ENCODE measurements around the gene LCAT. TPM values are rescaled to one million over a fixed set of nuclear protein-coding genes. Genes with fewer than 3 reads are reported as not detected.

LCAT gene, protein sequence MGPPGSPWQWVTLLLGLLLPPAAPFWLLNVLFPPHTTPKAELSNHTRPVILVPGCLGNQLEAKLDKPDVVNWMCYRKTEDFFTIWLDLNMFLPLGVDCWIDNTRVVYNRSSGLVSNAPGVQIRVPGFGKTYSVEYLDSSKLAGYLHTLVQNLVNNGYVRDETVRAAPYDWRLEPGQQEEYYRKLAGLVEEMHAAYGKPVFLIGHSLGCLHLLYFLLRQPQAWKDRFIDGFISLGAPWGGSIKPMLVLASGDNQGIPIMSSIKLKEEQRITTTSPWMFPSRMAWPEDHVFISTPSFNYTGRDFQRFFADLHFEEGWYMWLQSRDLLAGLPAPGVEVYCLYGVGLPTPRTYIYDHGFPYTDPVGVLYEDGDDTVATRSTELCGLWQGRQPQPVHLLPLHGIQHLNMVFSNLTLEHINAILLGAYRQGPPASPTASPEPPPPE
- total RNA-seq (10 to 100 TPM in 7 of 9 donors, 1 to 10 TPM in 2; 9.7 to 24.1 (median 18.2) TPM), polyA plus RNA-seq (10 to 100 TPM; 10.9 to 31.7 TPM)
- long read RNA-seq, donor 1, transcript LCAT-204 (5 exons, 1,240 nt): major isoform, 22 of 34 reads
- long read RNA-seq, donor 1, partial matches to known transcripts: 4 of 34 reads
- long read RNA-seq, donor 1, other reads (novel, unspliced or antisense): 4 of 34 reads
- long read RNA-seq, donor 2, transcript LCAT-204 (5 exons, 1,240 nt): major isoform, 7 of 11 reads
- long read RNA-seq, donor 2, partial matches to known transcripts: 0 of 11 reads
- long read RNA-seq, donor 2, other reads (novel, unspliced or antisense): 2 of 11 reads
- long read RNA-seq, donor 3, transcript LCAT-204 (5 exons, 1,240 nt): major isoform, 7 of 11 reads
- long read RNA-seq, donor 3, partial matches to known transcripts: 2 of 11 reads
- long read RNA-seq, donor 3, other reads (novel, unspliced or antisense): 1 of 11 reads

DNA sequence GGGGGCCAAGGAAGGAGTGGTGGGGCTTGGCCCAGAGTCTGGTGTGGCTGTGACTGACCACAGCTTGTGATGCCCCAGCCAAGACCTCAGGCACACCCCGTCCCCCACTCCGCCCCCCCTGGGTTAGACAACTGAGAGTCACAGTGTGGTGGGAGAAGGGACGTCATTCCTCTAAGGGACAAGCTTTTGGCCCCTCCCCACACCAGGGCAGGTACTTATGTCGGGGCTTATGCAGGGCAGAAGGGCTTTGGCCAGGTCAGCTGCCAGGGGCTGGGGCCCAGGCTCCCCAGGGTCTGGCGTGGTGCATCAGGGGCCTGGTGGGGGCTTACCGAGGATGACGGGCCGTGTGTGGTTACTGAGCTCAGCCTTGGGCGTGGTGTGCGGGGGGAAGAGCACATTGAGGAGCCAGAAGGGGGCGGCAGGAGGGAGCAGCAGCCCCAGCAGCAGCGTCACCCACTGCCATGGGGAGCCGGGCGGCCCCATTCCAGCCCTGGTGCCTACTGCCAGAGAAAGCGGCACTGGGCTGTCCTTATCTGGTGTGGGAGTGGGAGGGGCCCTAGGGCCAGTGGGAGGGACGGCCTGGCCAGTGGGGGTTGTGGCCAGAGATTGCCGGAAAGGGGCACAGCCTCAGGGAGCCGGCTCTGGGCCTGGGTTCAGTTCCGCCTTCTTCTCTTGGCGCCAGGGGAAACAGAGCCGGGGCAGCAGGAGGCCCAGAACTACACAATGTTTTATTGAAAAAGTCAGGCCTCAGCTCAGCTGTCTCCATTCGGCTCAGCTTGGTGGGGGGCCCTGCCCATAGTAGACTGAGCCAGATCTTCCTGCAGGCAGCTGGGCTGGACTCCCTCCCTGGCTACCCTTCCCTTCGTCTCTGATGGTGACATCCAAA, at the start of gene LCAT:
Gene LCAT (minus strand): TSS at position 502 of the 886 bp plus-strand sequence. CDS start 19 bp downstream, at position 483.
- ATAC-seq: peak; percentile 48 to 63 (median 58)
- 47 to 63% (median 52%) methylated on average over 18 to 23 of the region's 23 CpGs for WGBS, 4 donors
- intact Hi-C loops (cut with DNase I): loop anchor here in 2 of 10 donors (5.0 kb wide), 2 partner anchors 78 to 98 kb away; partner anchors contain the start of genes DDX28 (in 1 of the 2) and DUS2 (in 1 of the 2)

DNA sequence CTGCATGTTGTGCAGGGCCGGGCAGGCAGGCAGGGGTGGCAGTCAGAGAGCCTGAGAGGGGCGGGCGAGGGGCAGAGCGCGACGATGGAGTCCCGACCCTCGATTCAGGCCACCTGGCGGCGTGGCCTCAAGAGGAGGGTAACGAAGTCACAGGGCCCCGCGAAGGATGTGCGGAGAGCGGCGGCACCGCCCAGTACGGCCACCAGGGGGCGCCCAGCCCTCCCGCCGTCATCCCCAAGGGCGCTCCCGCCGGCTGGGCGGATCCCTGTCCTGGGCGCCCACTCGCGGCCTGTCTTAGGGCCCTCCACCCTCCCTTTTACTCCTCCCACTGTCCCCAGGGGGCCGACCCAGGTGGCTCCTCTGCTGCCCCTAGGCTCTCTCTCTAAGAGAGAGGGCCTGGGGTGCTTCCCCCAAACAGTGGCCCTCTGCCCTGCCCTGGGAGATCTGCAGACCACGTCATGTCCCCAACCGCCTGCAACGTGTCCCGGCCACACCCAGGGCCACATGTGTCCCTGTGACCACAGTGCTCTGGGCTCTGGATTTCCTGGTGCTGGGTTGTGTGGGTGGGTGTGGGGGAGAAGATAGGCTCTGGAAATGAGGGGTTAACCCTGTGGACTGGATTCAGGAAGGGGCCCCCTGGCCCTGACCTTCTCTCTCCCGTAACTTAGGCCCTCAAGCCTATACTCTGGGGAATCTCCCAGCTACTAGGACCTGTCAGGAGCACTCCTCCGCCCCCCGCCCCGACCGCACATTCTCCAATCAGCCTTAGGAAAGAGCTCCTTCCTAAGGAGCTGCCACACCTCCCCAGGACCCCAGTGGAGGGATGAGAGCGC, 49.5 kb upstream of the LCAT start:
- TF ChIP-seq, protein P1, sequence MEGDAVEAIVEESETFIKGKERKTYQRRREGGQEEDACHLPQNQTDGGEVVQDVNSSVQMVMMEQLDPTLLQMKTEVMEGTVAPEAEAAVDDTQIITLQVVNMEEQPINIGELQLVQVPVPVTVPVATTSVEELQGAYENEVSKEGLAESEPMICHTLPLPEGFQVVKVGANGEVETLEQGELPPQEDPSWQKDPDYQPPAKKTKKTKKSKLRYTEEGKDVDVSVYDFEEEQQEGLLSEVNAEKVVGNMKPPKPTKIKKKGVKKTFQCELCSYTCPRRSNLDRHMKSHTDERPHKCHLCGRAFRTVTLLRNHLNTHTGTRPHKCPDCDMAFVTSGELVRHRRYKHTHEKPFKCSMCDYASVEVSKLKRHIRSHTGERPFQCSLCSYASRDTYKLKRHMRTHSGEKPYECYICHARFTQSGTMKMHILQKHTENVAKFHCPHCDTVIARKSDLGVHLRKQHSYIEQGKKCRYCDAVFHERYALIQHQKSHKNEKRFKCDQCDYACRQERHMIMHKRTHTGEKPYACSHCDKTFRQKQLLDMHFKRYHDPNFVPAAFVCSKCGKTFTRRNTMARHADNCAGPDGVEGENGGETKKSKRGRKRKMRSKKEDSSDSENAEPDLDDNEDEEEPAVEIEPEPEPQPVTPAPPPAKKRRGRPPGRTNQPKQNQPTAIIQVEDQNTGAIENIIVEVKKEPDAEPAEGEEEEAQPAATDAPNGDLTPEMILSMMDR (IDR thresholded peaks at IDR 0.05): peak; percentile 97 to 100 (median 100)
- TF ChIP-seq POLR2A (IDR thresholded peaks at IDR 0.05): peak in 1 of 2 donors; percentile 29
- H3K9me3 ChIP-seq: no peaks in the 10 kb centered on the region
- intact Hi-C loops (cut with DNase I): loop anchor here (1.0 to 10.0 kb wide), 9 partner anchors 47 to 239 kb away; no protein-coding TSS in a partner anchor
- peak overlapping the region; percentile 43 to 88 (median 81) for H3K27ac ChIP-seq
- DNase-seq: peak; percentile 83 to 92 (median 88)
- peaks cover 0 to 36% (median 9%) of the 10 kb centered on the region in 12 donors for H3K4me1 ChIP-seq
- H3K27me3 ChIP-seq: no peaks in the 10 kb centered on the region
- H3K36me3 ChIP-seq: peaks cover 0 to 13% (median 0%) of the 10 kb centered on the region in 9 donors
- 5 to 18% (median 12%) methylated on average over 15 to 39 of the region's 39 CpGs for WGBS, 4 donors
- peak overlapping the region in 10 of 12 donors; percentile 3 to 54 (median 47) for H3K4me3 ChIP-seq
- peak; percentile 90 to 95 (median 94) for ATAC-seq

More for the DNA sequence above, at the start of gene LCAT:
- peak in 1 of 2 donors; percentile 36 for TF ChIP-seq POLR2A (IDR thresholded peaks at IDR 0.05)
- TF ChIP-seq, protein P1 (IDR thresholded peaks at IDR 0.05): peak in 1 of 12 donors; percentile 8
- Histone ChIP-seq H3K9me3 (no peaks in the 10 kb centered on the region), H3K4me1 (peaks cover 4 to 71% (median 32%) of the 10 kb centered on the region in 12 donors), H3K27me3 (no peaks in the 10 kb centered on the region), H3K36me3 (peaks cover 15 to 98% (median 94%) of the 10 kb centered on the region in 9 donors), H3K27ac (peak within 1 kb of the TSS; percentile 25 to 89 (median 66)), H3K4me3 (no peak within 1 kb of the TSS)
- DNase-seq: peak; percentile 65 to 77 (median 66)

DNA sequence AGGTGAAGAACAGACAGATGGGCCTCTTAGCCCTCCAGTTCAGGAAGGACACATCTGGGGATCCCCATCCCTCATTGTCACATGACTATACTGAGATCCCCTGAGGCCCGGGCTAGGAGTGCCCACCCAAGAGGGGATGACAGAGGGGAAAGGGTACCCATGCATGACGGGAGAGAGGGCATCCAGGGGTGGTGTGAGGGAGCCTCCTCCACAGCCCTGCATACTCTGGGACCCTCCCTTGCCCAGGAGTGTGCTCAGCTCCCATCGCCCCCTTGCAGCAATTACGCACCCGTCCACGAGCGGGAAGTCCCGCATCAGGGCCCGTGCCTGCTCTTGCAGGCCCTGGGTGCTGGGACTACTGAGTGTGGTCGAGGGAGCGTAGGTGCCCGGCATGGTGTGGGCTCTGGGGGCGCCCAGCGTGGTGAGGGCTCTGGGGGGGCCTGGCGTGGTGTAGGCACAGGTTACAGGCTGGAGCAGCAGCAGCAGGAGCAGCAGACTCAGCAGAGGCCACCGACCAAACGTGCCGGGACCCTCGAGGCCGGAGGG, 48.8 kb upstream of the LCAT start:
- peak overlapping the region in 7 of 12 donors; percentile 34 to 54 (median 51) for H3K4me3 ChIP-seq

More for the DNA sequence above, 48.8 kb upstream of the LCAT start:
- intact Hi-C loops (cut with DNase I): loop anchor here (1.0 to 10.0 kb wide), 9 partner anchors 48 to 240 kb away; no protein-coding TSS in a partner anchor
- peak in 3 of 4 donors; percentile 5 to 35 (median 8) for ATAC-seq
- TF ChIP-seq, protein P1 (IDR thresholded peaks at IDR 0.05): no peak
- no peak for TF ChIP-seq POLR2A (IDR thresholded peaks at IDR 0.05)
- no peak for DNase-seq
- Histone ChIP-seq H3K9me3 (no peaks in the 10 kb centered on the region), H3K4me1 (peaks cover 0 to 36% (median 11%) of the 10 kb centered on the region in 12 donors), H3K27ac (peak overlapping the region in 10 of 12 donors; percentile 67 to 88 (median 83)), H3K27me3 (no peaks in the 10 kb centered on the region), H3K36me3 (peaks cover 0 to 13% (median 0%) of the 10 kb centered on the region in 9 donors)
- WGBS, 4 donors: 77 to 81% (median 78%) methylated on average over 19 to 20 of the region's 20 CpGs
